Hepatocyte (in vitro differentiated cells): ENCODE results near the gene PHACTR3. TPM values are rescaled to one million over a fixed set of nuclear protein-coding genes. Genes with fewer than 3 reads are reported as not detected.

Experiments used
- DNase-seq: peaks from one replicate; pipeline ENCODE4 v3.0.0-alpha.2; 2016; ENCODE audit warnings: low spot score
- H2AFZ ChIP-seq: fragments of 200-600 bp; sonication (generic); 2 replicates; pipeline ENCODE4 v1.6.0; 2016; ENCODE audit warnings: antibody characterized with exemption, mild to moderate bottlenecking
- H3K27ac ChIP-seq: fragments of 200-600 bp; sonication (generic); 2 replicates; pipeline ENCODE4 v1.5.1; 2016; ENCODE audit warnings: mild to moderate bottlenecking
- H3K27me3 ChIP-seq: fragments of 200-600 bp; sonication (generic); 2 replicates; pipeline ENCODE4 v1.6.1; 2016
- H3K36me3 ChIP-seq: fragments of 200-600 bp; sonication (generic); replicated peaks from 2 replicates; pipeline ENCODE4 v1.5.1; 2016; ENCODE audit warnings: low read depth; ENCODE audit not compliant: insufficient read depth
- H3K4me1 ChIP-seq: fragments of 200-600 bp; sonication (generic); 2 replicates; pipeline ENCODE4 v1.5.1; 2016; ENCODE audit warnings: mild to moderate bottlenecking, moderate library complexity; ENCODE audit not compliant: insufficient read depth
- H3K4me2 ChIP-seq: fragments of 200-600 bp; sonication (generic); 2 replicates; pipeline ENCODE4 v1.6.0; 2016
- H3K4me3 ChIP-seq: fragments of 200-600 bp; sonication (generic); 2 replicates; pipeline ENCODE4 v1.5.1; 2016; ENCODE audit warnings: mild to moderate bottlenecking
- H3K79me2 ChIP-seq: fragments of 200-600 bp; sonication (generic); 2 replicates; pipeline ENCODE4 v1.6.0; 2017; ENCODE audit warnings: mild to moderate bottlenecking
- H3K9me2 ChIP-seq: fragments of 200-600 bp; sonication (generic); replicated peaks from 2 replicates; pipeline ENCODE4 v1.6.0; 2017; ENCODE audit warnings: mild to moderate bottlenecking; ENCODE audit not compliant: insufficient read depth
- H3K9me3 ChIP-seq: fragments of 200-600 bp; sonication (generic); 2 replicates; pipeline ENCODE4 v1.5.1; 2016; ENCODE audit warnings: low read depth, mild to moderate bottlenecking
- H4K20me1 ChIP-seq: fragments of 200-600 bp; sonication (generic); 2 replicates; pipeline ENCODE4 v1.6.0; 2016; ENCODE audit warnings: mild to moderate bottlenecking; ENCODE audit not compliant: insufficient read depth, poor library complexity, severe bottlenecking
- EZH2 ChIP-seq: fragments of 200-600 bp; sonication (generic); IDR thresholded peaks from 2 replicates; pipeline ENCODE4 v1.6.1; 2016; ENCODE audit warnings: antibody characterized with exemption, mild to moderate bottlenecking, borderline replicate concordance
- EZH2phosphoT487 ChIP-seq: fragments of 200-600 bp; sonication (generic); IDR thresholded peaks from one replicate; pipeline ENCODE4 v1.6.1; 2018; ENCODE audit warnings: antibody characterized with exemption, mild to moderate bottlenecking, low read depth, moderate library complexity; ENCODE audit not compliant: unreplicated experiment, severe bottlenecking
- WGBS: methylation state at CpG from one replicate; pipeline ENCODE4 v1.1.6; 2016; ENCODE audit warnings: low lambda C conversion rate; ENCODE audit errors: missing lambda C conversion rate; 5-methylcytosine and 5-hydroxymethylcytosine counted together
- polyA plus RNA-seq: library from polyadenylated mRNA; unstranded; fragments of >200 nt; fragmentation: Nextera tagmentation; extraction: Ambion mirVana; gene quantifications from 2 replicates; pipeline ENCODE4 v1.2.1, GENCODE V29; 2016
- total RNA-seq: library from RNA; depleted of rRNA; stranded (reverse); fragments of >200 nt; gene quantifications from 2 replicates; pipeline ENCODE4 v1.2.3, GENCODE V29; 2014
- TF ChIP-seq, protein P1 (sequence below): fragments of 200-600 bp; sonication (generic); IDR thresholded peaks from 2 replicates; pipeline ENCODE4 v1.5.1; 2016; ENCODE audit warnings: antibody characterized with exemption, mild to moderate bottlenecking; ENCODE audit not compliant: poor library complexity

The PHACTR3 gene
- total and polyA plus RNA-seq, 2 experiments from 2014 or later, result 5.2 to 7.5 TPM

DNA sequence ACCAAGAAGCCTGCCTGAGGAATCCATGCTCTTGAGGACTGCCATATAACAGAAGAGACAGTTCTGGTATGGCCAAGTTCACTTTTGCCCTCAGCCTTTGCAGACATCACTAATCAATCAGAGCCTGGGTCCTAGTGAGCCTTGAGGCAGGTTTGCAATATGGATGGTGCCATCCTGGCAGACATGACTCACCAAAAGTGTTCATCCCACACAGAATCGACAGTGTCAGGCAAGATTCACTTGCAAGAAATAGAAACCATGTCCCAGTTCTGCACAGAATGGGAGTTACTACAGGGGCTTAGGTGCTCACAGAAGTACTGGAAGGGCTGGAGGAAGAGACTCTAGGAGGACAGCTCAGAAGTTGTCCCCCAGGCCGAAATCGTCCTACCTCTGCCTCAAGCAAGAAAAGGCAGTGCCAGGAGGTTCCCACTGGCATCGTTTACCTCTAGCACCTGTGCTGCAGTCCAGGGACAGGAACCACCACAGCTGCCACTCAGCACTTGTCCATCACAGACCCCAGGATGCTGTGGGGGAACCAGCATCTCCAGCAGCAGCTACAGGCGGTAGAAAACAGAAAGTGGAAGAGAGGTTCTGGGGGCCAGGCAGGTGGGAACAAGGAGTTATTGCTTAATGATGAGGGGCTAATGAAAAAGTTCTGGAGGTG, 42.6 kb upstream of the PHACTR3 start:
- H3K27ac ChIP-seq, result no peak overlapping the region
- H3K4me2 ChIP-seq, result no peak overlapping the region
- DNase-seq, result no peak
- H3K36me3 ChIP-seq, result no peaks in the 10 kb centered on the region
- H3K9me2 ChIP-seq, result no peaks in the 10 kb centered on the region
- no peak overlapping the region for H3K4me3 ChIP-seq
- H3K79me2 ChIP-seq, result no peaks in the 10 kb centered on the region
- TF ChIP-seq EZH2 (no peak), EZH2phosphoT487 (no peak)
- TF ChIP-seq, protein P1, sequence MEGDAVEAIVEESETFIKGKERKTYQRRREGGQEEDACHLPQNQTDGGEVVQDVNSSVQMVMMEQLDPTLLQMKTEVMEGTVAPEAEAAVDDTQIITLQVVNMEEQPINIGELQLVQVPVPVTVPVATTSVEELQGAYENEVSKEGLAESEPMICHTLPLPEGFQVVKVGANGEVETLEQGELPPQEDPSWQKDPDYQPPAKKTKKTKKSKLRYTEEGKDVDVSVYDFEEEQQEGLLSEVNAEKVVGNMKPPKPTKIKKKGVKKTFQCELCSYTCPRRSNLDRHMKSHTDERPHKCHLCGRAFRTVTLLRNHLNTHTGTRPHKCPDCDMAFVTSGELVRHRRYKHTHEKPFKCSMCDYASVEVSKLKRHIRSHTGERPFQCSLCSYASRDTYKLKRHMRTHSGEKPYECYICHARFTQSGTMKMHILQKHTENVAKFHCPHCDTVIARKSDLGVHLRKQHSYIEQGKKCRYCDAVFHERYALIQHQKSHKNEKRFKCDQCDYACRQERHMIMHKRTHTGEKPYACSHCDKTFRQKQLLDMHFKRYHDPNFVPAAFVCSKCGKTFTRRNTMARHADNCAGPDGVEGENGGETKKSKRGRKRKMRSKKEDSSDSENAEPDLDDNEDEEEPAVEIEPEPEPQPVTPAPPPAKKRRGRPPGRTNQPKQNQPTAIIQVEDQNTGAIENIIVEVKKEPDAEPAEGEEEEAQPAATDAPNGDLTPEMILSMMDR, result no peak
- H3K27me3 ChIP-seq, result peaks cover 7% of the 10 kb centered on the region
- H3K4me1 ChIP-seq, result no peaks in the 10 kb centered on the region
- H4K20me1 ChIP-seq, result no peaks in the 10 kb centered on the region
- WGBS, result 75% methylated on average over 5 of the region's 5 CpGs
- no peak overlapping the region for H2AFZ ChIP-seq
- no peaks in the 10 kb centered on the region for H3K9me3 ChIP-seq

DNA sequence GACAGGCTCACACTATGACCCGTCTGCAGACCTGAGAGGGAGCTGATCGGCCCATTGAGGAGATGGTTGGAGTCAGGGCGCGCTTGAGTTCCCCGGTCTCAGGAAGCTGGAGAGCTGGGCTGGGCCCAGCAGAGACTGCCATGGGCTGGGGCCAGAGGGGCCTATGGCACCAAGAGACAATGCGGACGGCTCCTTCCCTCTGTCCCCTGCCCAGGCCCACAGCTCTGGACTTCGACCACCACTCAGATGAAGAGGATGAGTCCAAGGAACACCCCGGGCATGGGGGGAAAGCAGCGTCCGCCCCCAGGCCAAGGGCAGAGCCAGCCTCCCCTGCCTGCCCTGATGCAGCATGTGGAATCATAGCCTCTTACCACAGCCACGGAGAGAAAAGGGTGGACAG, 40.2 kb upstream of the PHACTR3 start:
- H3K36me3 ChIP-seq, result no peaks in the 10 kb centered on the region

DNA sequence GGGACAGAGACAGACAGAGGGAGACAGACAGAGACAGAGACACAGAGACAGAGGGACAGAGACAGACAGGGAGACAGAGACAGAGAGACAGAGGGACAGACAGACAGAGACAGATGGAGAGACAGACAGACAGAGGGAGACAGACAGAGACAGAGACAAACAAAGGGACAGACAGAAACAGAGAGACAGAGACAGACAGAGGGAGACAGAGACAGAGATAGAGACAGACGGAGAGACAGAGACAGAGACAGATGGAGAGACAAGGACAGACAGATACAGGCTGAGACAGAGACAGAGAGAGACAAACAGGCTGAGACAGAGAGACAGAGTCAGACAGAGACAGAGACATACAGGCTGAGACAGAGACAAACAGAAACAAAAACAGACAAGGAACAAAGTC, 39.4 kb upstream of the PHACTR3 start:
- H3K9me3 ChIP-seq, result no peaks in the 10 kb centered on the region
- H3K4me3 ChIP-seq, result no peak overlapping the region
- no peaks in the 10 kb centered on the region for H3K4me1 ChIP-seq
- H2AFZ ChIP-seq, result no peak overlapping the region
- H3K27me3 ChIP-seq, result peaks cover 18% of the 10 kb centered on the region
- no peaks in the 10 kb centered on the region for H3K36me3 ChIP-seq
- TF ChIP-seq, protein P1, result no peak
- no peak for TF ChIP-seq EZH2phosphoT487
- TF ChIP-seq EZH2, result no peak
- WGBS, result 83% methylated on average over 1 of the region's 1 CpG
- no peaks in the 10 kb centered on the region for H3K79me2 ChIP-seq
- H3K27ac ChIP-seq, result no peak overlapping the region
- no peaks in the 10 kb centered on the region for H4K20me1 ChIP-seq
- no peaks in the 10 kb centered on the region for H3K9me2 ChIP-seq
- DNase-seq, result no peak
- no peak overlapping the region for H3K4me2 ChIP-seq

More for the DNA sequence above, 40.2 kb upstream of the PHACTR3 start:
- TF ChIP-seq, protein P1, result no peak
- TF ChIP-seq EZH2 (no peak), EZH2phosphoT487 (no peak)
- H3K27me3 ChIP-seq, result peaks cover 10% of the 10 kb centered on the region
- H2AFZ ChIP-seq, result no peak overlapping the region
- no peak overlapping the region for H3K4me3 ChIP-seq
- H3K4me1 ChIP-seq, result no peaks in the 10 kb centered on the region
- 91% methylated on average over 12 of the region's 12 CpGs for WGBS
- no peak overlapping the region for H3K4me2 ChIP-seq
- H4K20me1 ChIP-seq, result no peaks in the 10 kb centered on the region
- no peak overlapping the region for H3K27ac ChIP-seq
- no peak for DNase-seq
- H3K9me3 ChIP-seq, result no peaks in the 10 kb centered on the region
- H3K79me2 ChIP-seq, result no peaks in the 10 kb centered on the region
- no peaks in the 10 kb centered on the region for H3K9me2 ChIP-seq
